Liver (tissue), 3 donors: Measurements from ENCODE around the gene SPDEF.

Experiments
- ATF3 ChIP-seq: IDR thresholded peaks from 2 replicates; pipeline ENCODE4 v1.6.1; 2016; ENCODE audit warnings: antibody characterized with exemption
- CTCF ChIP-seq: fragments of 150-350 bp; IDR thresholded peaks from 2 replicates; pipeline ENCODE4 v1.5.1; 2017; ENCODE audit warnings: improper control_type of control experiment, low read depth, low read length; ENCODE audit not compliant: missing input control
- EGR1 ChIP-seq, 2 donors: IDR thresholded peaks; 2 replicates each; pipeline ENCODE4 v1.6.1; 2016 to 2018; ENCODE audit warnings: antibody characterized with exemption in 2 of 2, low read depth in 2 of 2
- FOXA1 ChIP-seq: IDR thresholded peaks from 2 replicates; pipeline ENCODE4 v1.6.1; 2016; ENCODE audit warnings: antibody characterized with exemption
- GABPA ChIP-seq, 2 donors: IDR thresholded peaks in 1 of 2; conservative IDR thresholded peaks in 1 of 2; 2 replicates each; pipeline ENCODE4 v1.6.1; 2016; ENCODE audit warnings: antibody characterized with exemption in 2 of 2, mild to moderate bottlenecking in 1 of 2, moderate library complexity in 1 of 2
- JUND ChIP-seq, 2 donors: IDR thresholded peaks; 2 replicates each; pipeline ENCODE4 v1.6.1; 2016; ENCODE audit warnings: antibody characterized with exemption in 2 of 2
- MAX ChIP-seq: IDR thresholded peaks from 2 replicates; pipeline ENCODE4 v1.6.1; 2016; ENCODE audit warnings: antibody characterized with exemption
- RAD21 ChIP-seq, 2 donors: IDR thresholded peaks; 2 replicates each; pipeline ENCODE4 v1.6.1; 2016; ENCODE audit warnings: antibody characterized with exemption in 2 of 2, mild to moderate bottlenecking in 2 of 2
- REST ChIP-seq: IDR thresholded peaks from 2 replicates; pipeline ENCODE4 v1.6.1; 2016; ENCODE audit warnings: antibody characterized with exemption, mild to moderate bottlenecking
- RXRA ChIP-seq, 2 donors: IDR thresholded peaks; 2 replicates each; pipeline ENCODE4 v1.6.1; 2017 to 2018; ENCODE audit warnings: antibody characterized with exemption in 2 of 2, mild to moderate bottlenecking in 1 of 2
- SP1 ChIP-seq: IDR thresholded peaks from 2 replicates; pipeline ENCODE4 v1.6.1; 2018; ENCODE audit warnings: antibody characterized with exemption, mild to moderate bottlenecking
- TAF1 ChIP-seq: conservative IDR thresholded peaks from 2 replicates; pipeline ENCODE4 v1.6.1; 2016; ENCODE audit warnings: antibody characterized with exemption, mild to moderate bottlenecking
- YY1 ChIP-seq: IDR thresholded peaks from 2 replicates; pipeline ENCODE4 v1.6.1; 2016; ENCODE audit warnings: antibody characterized with exemption, mild to moderate bottlenecking
- donor health status: healthy.
- donor health status: healthy.

GRCh38 chr6:34558172-34558714, 2.1 kb upstream of the SPDEF start:
- TF ChIP-seq FOXA1 (no peak), EGR1 (IDR thresholded peaks at IDR 0.05; ENCODE audit: low read depth in 2 of 2) (no peak), ATF3 (no peak), CTCF (no peak), YY1 (no peak), REST (no peak), GABPA (IDR thresholded peaks at IDR 0.05 in 1 of 2, conservative IDR thresholded peaks at IDR 0.05 in 1 of 2) (no peak), SP1 (no peak), RAD21 (IDR thresholded peaks at IDR 0.05) (no peak), JUND (IDR thresholded peaks at IDR 0.05) (no peak), MAX (no peak), TAF1 (no peak), RXRA (IDR thresholded peaks at IDR 0.05) (no peak)
